UCSD-AML1 (cell line): ENCODE results near the gene MYCBP2.
"Not testable (repeated sequence)": the region's sequence is repeated elsewhere in the genome, so short reads cannot be mapped to it uniquely, and the experiment has no call there.

ENCODE experiments used
- DNase-seq: peaks from one replicate; lab custom pipeline; 2025; ENCODE audit not compliant: unreplicated experiment; lab: John Stamatoyannopoulos, UW

Gene MYCBP2

GRCh38 chr13:77326905-77327604 is at the start of gene MYCBP2:
MYCBP2 (minus strand) TSS chr13:77327094; CDS start chr13:77326775, 319 bp downstream.
- peak; percentile 97 for DNase-seq

GRCh38 chr13:77375560-77376108 is 48.7 kb upstream of the MYCBP2 start:
- DNase-seq: no peak

- no peak for DNase-seq
These were observed 47.9 kb upstream of the MYCBP2 start for GRCh38 chr13:77374786-77375185.

GRCh38 chr13:77374339-77374738 is 47.4 kb upstream of the MYCBP2 start:
- no peak for DNase-seq

- no peak for DNase-seq
These were observed 46.6 kb upstream of the MYCBP2 start for GRCh38 chr13:77373502-77373901.

- no peak for DNase-seq
These were observed 45.4 kb upstream of the MYCBP2 start for GRCh38 chr13:77372275-77372674.

- no peak for DNase-seq
These were observed 44.0 kb upstream of the MYCBP2 start for GRCh38 chr13:77370888-77371287.

GRCh38 chr13:77362166-77362565 is 35.3 kb upstream of the MYCBP2 start:
- no peak for DNase-seq

- no peak for DNase-seq
These were observed 33.3 kb upstream of the MYCBP2 start for GRCh38 chr13:77360032-77360685.

GRCh38 chr13:77359171-77359570 is 32.3 kb upstream of the MYCBP2 start:
- no peak for DNase-seq

- DNase-seq: no peak
These were observed 31.1 kb upstream of the MYCBP2 start for GRCh38 chr13:77358001-77358400.

GRCh38 chr13:77356155-77356554 is 29.3 kb upstream of the MYCBP2 start:
- no peak for DNase-seq

GRCh38 chr13:77353995-77354394 is 27.1 kb upstream of the MYCBP2 start:
- DNase-seq: no peak

GRCh38 chr13:77351315-77351714 is 24.4 kb upstream of the MYCBP2 start:
- DNase-seq: no peak

GRCh38 chr13:77350811-77351210 is 23.9 kb upstream of the MYCBP2 start:
- no peak for DNase-seq

GRCh38 chr13:77349365-77349764 is 22.5 kb upstream of the MYCBP2 start:
- no peak for DNase-seq

- DNase-seq: not testable (repeated sequence)
These were observed 20.5 kb upstream of the MYCBP2 start for GRCh38 chr13:77347351-77347750.

GRCh38 chr13:77345150-77345780 is 18.4 kb upstream of the MYCBP2 start:
- no peak for DNase-seq

- DNase-seq: no peak
These were observed 16.9 kb upstream of the MYCBP2 start for GRCh38 chr13:77343841-77344240.

- DNase-seq: no peak
These were observed 12.5 kb upstream of the MYCBP2 start for GRCh38 chr13:77339408-77339807.

- peak; percentile 29 for DNase-seq
These were observed 12.1 kb upstream of the MYCBP2 start for GRCh38 chr13:77338961-77339401.

GRCh38 chr13:77338329-77338728 is 11.4 kb upstream of the MYCBP2 start:
- no peak for DNase-seq
